ENCODE data around the gene KMT2B.

The KMT2B gene

DNA sequence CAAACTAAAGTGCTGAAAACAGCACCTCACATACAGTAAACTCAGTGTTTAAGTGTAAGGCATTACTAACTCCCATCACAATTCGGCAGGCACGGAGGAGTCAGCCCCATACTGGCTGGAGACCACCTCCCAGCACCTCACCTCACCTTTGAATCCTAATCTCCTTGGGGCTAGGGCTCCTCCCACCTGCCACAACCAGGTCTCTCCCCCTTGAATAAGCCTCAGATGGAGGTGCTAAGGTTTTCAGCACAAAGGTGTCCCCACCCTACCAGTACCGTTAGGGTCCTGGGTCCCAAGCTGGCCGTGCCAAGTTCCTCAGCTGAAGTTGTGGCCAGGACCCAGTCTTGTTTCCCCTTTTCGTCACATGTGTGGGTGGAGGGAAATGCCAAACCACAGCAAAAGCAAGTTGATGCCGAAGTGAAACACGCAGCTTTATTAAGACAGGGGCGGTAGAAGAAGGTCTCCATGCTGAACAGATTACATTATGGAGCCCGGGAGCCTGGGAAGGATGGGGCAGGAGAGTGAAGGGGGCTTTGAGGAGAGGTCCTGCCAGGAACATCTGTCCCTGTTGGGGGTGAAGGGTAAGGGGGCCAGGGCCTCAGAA lies 24.4 kb downstream of the KMT2B start, which contains the start of gene IGFLR1:
TSS of gene IGFLR1 (minus strand) at position 332 of the 604 bp plus-strand sequence. CDS start 1,272 bp downstream, outside the sequence.
- DNase-seq (ENCODE audit: low spot score), result peak; percentile 84

DNA sequence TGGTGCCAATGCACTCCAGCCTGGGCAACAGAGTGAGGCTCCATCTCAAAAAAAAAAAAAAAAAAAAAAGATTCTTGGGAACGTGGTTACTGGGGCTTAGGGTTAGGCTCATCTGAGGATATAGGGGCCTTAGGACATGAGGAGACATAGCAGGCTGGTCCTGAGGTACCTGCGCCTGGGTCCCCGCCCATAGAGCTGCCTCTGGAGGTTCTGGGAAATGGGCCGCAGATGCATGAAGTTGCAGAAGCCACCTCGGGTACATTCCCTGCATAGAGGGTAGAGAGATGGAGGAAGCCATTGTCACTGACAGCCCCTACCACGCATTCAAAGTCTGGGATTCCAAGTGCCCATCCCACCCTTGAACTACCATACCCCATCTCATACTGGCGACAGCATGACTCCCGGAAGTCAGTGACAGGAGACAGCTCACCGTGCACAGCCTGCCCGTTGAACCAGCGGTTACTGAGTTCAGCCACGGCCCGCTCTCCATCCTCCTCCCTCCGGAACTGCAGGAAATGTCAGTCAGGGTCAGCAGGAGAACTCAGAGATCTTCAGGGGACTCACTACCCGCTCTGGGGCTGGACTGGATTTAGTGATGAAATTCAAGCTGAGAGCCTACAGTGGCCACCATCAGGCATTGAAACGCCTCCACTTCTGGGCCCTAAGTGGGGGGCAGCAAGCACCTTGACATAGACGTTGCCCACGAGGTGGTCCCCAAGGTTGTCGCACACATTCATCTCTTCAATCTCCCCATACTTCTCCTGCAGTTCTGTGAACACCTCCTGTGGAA lies 26.0 kb downstream of the KMT2B start:
- DNase-seq (ENCODE audit: low spot score), result no peak

DNA sequence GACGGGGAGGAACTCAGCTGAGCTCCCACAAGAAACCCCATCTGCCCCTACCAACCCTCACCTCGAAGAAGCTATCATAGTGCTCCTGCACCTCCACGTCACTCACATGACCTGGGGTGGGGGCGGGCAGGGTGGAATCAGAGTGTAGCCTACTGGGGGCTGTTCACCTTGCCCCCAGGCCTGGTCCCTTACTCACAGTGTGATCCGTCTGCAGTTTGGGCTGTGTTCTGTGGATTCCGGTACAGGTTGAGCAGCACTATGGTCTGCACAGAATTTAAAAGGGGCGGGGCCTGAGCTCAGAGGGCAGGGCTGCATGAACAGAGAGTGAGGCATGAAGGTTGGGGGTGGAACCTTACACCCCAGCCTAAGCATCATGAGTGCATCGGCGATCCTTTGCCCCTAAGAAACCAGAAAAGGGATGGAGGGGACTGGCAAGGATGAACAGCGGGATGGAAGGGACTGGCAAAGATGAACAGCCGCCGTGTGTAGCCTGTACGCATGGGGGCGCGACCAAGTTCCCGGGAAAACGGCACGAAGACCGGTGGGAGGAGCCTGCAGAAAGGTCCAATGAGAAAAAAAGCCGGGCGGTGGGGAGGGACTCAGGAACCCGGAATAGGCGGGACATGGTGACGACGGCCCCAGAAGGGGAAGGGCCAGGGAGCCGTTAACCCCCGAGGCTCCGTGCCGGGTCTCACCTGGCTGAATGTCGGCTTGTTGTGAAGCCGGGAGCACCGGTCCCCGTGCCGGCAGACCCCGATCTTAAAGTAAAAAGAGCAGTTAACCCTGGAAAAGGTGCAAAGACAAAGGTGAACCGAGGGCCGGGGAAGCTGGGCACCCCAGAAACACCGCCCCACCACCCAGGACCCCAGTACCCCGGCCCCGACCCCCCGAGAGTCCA lies 26.9 kb downstream of the KMT2B start:
- DNase-seq (ENCODE audit: low spot score), result peak; percentile 97

DNA sequence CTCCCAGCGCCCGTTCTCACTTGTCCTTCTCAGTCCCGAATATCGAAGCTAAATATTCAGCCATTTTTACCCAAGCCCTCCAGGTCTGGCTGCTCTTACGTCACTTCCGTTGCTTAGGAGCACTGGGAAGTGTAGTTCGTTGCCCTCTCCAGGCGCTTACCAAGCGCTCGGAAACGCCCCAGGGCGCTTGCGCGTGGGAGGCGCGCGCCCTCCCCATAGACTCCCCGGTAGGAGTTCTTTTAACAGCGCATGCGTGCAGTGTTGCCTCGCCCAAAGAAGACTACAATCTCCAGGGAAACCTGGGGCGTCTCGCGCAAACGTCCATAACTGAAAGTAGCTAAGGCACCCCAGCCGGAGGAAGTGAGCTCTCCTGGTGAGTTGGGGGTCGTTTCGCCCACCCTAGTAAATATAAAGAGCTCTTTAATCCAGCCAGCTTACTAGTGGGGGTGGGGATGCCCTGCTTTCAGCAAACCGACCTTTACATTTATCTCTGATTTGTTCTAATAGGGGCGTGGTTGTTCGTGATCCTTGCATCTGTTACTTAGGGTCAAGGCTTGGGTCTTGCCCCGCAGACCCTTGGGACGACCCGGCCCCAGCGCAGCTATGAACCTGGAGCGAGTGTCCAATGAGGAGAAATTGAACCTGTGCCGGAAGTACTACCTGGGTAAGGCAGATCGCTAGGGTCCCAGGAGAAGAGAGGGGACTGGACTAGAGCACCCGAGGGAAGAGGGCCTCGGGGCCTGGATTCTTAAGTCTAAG lies 27.7 kb downstream of the KMT2B start, which contains the start of the genes PSENEN and U2AF1L4:
TSS of gene PSENEN (plus strand) at position 324 of the 759 bp plus-strand sequence. CDS start at position 604, 280 bp downstream.
TSS of gene U2AF1L4 (minus strand) at position 91 of the 759 bp plus-strand sequence. CDS start at position 64, 27 bp downstream.
- DNase-seq (ENCODE audit: low spot score), result peak; percentile 99

DNA sequence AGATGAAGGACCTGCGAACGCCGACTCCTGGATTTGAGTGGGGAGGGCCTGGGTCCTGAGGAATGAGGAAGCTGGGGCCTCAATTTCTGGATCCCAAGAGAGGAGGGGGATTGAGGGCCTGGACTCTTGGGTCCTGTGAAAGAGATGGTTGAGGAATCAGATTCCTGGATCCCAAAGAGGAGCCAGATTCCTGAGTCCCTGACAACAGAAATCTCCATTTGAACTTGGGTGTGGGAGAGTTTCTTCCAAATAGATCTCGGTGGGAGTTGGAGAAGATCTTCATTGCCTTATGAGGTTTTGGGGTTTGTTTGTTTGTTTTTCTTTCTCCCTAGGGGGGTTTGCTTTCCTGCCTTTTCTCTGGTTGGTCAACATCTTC lies 28.3 kb downstream of the KMT2B start:
- DNase-seq (ENCODE audit: low spot score), result no peak

DNA sequence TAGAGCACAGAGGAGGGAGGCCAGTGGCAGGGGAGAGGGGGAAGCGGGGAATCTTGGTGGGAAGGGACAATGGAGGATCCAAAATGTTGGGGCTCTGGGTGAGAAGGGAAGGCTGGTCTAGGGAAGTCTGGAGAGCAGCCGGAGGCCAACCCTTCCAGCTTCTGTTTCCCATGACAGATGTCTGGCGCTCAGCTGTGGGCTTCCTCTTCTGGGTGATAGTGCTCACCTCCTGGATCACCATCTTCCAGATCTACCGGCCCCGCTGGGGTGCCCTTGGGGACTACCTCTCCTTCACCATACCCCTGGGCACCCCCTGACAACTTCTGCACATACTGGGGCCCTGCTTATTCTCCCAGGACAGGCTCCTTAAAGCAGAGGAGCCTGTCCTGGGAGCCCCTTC lies 28.7 kb downstream of the KMT2B start:
- DNase-seq (ENCODE audit: low spot score), result no peak

DNA sequence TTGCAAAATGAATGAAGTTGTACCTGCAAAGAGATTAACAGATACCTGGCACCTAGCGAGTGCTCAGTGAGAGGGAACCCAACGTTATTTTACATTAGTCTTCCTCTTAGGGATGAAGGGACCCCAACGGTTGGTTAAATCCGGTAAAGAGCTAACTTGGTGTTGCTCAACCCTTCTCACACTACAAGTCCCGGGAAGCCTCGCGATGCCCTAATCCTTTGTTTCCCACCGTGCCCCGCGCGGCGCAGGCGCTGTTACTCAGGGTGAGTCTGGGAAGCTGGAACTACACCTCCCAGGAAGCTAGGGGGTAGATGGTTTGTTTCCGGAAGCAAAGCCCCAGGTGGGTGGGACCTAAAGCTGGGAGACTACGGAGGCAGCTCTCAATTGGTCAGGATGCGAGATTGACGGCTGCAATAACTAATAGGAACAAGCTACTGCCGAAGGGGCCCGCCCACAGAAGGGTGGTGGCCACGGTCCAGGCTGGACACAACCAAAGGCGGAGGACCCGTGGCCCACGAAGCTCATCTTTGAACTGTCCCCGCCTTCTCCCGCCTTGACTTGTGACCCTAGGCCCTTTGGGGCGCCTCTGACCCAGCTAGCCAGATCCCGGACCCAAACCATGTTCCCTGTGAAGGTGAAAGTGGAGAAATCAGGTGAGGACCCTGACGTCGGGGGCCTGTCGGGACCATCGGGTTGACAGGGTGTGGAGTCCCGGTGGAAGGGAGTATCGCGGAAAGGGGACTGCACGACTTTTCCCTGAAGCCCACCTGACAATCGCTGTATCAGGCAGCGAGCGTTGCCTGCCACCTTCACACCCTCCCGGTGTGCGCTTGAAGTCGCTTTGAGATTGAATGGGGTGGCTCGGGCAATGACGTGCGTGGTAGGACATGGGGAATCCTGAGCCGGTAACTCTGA lies 30.6 kb downstream of the KMT2B start, which contains the start of gene LIN37:
TSS of gene LIN37 (plus strand) at position 471 of the 915 bp plus-strand sequence. CDS start at position 620, 149 bp downstream.
- DNase-seq (ENCODE audit: low spot score), result peak; percentile 100

DNA sequence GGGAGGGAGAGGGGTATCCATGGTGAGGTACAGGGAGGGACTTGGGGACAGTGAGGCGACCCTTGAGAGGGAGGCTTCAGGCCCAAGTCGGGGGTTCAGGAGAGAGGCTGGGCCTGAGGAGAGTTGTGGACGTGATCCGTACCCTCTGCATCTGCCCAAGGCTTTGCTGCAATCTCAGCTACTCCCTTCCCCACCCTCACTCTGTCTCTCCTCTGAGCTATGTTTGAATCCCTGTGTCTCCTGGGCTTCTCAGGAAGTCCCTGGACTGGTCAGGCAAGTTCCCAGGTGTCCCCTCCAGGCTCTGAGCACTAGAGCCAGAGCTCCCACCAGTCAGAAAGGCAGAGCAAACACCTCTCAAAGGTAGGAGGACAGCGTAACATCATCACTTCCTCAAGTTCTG lies 32.4 kb downstream of the KMT2B start:
- no peak for DNase-seq (ENCODE audit: low spot score)

DNA sequence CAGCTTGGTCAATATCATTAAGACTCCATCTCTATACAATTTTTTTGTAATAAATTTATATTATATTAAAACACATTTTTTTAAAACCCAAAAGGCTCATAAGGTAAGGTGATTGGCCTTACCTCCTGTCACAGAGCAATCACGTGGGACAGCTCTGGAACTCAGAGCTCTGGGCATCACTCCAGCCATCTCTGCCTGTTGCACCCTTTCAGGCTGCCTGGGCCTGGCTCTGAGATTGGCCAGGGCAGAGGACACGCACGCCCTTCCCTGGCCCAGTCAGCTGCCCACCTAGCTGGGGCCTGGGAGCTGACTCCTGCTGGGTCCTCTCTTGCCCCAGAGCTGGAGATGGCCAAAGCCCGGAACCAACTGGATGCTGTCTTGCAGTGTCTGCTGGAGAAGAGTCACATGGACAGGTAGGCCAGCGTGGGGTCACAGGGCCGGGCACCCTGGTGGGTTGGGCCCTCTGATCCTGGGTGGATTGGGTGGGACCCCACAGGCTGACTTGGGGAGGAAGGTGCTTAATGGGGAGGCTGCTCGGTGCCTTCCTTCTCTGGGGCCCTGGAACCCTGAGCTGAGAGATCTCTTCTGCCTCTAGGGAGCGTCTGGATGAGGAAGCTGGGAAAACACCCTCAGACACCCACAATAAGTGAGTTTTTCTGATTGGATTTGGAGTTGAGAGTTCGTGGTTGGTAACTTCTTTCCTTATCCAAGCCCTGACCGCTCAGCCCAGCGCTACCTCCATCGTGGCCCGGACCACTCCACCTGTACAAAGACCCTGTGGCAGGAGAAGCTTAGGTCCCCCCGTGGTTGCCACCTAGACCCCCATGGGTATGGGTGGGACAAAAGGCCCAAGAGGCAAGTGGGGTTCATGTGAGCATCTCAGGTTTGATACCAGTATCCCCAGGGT lies 34.3 kb downstream of the KMT2B start:
- no peak for DNase-seq (ENCODE audit: low spot score)

DNA sequence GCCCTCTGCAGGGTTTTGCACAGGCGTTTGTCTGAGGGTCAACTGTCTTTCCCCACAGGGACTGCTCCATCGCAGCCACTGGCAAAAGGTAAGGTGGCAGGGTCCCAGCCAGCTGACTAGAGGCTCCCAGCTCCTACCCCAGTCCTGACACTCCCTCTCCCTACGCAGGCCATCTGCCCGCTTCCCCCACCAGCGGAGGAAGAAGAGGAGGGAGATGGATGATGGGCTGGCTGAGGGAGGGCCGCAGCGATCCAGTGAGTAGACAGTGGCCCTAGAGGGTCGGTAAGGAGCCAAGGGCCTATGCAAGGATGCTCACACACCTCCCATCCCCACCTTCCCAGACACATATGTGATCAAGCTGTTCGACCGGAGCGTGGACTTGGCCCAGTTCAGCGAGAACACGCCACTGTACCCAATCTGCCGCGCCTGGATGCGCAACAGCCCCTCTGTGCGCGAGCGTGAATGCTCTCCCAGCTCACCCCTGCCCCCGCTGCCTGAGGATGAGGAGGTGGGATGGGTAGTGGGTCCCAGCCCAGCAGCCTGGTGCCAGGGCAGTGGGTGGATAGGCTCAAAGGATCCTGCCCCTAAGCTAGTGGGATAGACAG lies 35.0 kb downstream of the KMT2B start:
- DNase-seq (ENCODE audit: low spot score), result no peak

DNA sequence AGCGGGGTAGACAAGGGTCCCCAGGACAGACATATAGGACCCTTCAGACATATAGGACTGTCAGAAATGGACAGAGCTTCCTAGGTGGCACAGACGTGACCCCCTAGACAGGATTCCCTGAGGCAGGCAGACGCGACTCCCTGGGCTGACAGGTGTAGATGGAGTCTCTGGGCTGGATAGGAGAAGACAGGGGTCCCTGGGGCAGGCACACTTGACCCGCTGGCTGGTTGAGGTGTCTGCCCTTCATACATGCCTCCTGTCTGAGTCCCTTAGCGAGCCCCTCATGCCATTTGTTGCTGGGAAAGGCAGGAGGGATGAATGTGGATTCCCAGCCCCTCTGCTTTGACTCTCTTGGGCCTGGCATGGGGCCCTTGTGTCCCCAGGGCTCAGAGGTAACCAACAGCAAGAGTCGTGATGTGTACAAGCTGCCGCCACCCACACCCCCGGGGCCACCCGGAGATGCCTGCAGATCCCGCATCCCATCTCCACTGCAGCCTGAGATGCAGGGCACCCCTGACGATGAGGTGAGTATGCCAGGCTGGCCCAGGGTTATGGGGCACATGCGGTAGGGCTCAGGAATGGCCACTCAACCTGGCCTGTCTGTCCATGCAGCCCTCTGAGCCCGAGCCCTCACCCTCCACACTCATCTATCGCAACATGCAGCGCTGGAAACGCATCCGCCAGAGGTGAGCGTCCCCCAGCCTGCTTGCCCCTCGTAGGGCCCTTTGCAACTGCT lies 36.0 kb downstream of the KMT2B start:
- no peak for DNase-seq (ENCODE audit: low spot score)

DNA sequence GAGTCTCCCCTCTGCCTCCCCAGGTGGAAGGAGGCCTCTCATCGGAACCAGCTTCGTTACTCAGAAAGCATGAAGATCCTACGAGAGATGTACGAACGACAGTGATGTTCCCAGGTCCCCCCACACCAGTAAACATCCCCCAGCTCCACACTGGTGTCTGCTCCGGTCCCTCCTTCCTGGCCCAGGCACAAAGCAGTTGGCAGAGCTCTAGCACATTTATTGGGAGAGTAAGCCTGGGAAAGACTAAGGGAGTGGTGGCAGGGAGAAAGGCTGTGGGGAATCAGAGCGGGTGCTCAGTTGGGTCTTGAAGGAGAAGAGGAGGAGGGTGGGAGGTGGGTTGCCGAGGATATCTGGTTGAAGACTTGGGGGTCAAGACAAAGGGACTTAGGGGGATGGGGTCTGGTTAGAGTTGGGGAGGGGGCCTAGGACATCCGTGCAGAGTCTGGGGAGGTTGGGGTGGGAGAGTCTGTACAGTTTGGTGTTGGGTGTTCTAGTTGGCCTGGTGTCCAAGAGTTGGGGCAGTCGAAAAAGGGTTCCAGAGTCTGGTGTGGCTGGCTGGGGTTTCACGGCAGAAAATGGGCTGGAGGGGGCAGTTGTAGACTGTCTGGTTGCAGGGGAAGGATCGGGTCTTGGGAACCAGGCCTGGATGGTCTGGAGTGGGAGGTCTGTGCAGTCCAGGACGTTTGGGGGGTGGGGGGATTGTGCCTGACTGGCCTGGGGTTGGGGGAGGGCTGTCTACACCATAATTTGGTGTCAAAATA lies 36.7 kb downstream of the KMT2B start:
- no peak for DNase-seq (ENCODE audit: low spot score)

DNA sequence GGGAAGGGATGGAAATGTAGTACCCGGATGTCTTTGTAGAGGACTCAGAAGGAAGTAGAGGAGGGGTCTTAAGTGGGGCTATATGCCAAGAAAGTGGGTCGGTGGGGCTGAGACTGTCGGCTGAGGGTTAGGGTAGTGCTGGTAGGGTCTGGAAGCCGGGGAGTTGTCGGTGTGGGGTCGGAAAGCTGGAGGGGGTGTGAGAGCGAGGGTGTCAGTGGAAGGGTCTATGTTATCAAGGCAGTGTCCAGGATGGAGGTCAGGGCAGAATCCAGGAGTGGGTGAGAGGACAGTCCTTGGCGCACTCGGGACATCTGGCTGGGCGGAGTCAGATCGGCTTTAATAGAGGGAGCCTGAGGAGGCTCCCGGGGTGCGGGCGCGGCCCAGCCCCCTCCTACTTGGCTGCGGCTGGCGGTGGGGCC lies 37.3 kb downstream of the KMT2B start:
- DNase-seq (ENCODE audit: low spot score), result no peak

DNA sequence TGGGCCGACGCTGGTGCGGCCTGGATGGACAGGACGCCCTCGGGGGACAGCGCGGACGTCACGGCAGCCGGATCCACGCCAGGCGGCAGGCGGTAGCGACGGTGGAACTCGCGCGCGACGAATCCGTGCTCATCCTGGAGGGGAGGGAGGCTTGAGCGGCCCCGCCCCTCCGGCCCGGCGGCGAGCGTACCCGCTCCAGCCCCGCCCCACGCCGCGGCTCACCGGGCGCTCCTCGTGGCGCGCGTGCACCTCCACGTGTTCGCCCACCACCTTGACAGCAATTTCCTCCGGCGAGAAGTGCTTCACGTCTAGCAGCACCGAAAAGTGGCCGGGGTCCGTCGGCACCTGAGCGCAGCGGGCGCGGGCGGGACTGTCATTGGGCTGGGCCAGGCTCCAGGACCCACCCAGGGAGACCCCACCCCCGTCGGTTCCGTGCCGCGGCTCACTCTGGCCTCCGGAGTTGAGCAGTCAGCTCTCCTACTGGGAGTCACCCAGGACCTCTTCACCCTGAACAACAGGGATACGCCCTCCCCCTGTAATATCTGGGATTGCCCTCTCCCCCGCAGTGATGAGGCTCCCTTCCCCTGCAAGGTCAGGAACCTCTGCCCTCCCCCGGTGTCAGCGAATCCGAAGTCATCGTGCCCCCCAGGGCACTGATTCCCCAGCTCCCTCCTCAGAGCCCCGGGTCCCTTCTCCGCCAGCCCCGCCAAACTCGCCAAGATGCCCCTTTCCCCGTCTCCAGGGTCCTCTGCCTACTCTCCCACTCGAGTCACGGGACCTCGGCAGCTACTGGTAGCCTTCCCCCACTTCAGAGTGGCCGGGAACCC lies 38.0 kb downstream of the KMT2B start:
- no peak for DNase-seq (ENCODE audit: low spot score)

DNA sequence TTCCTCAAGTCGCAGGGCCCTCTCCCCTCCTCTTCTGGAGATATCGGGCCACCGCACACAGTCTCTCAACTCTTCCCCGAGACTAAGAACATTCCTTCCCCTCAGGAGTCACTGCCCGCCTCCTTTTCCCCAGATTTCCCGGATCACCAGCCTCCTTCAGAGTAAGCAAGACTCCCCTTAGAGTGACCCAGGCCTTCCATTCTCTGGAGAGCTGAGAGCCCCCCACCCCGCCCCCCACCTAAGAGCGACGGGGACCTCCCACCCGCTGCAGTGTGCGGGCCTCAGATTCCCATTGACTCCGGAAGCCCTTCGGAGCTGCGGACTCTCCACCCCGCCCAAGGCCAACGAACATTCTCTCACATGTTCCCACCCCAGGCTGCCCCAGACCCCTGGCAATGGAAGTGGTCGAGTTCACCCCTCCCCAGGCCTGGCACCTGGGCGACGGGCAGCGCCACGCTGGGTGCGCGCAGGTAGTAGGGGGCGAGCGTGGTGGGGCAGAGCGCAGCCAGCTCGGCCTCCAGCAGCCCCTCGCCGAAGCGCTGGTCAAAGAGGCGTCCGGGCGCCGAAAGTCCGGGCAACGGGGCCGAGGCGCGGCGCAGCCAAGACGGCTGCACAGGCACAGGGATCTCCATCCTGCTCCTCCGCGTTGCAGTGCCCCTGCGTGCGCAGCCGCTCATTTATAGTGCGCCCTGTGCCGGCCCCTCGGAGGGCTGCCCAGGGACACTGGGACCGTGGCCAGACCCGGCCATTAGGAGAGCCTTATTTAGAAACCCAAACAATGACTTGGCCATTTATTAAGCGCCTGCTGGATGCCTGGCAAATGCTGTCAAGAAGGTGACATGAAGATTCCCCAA lies 38.8 kb downstream of the KMT2B start, which contains the start of gene HSPB6:
TSS of gene HSPB6 (minus strand) at position 653 of the 854 bp plus-strand sequence. CDS start at position 632, 21 bp downstream.
- DNase-seq (ENCODE audit: low spot score), result no peak
